GM12873 (cell line): ENCODE results near the gene HSF5.

Experiments
- TF ChIP-seq, protein P1 (sequence below): IDR thresholded peaks from 2 replicates; pipeline ENCODE4 v1.5.1; 2012; ENCODE audit warnings: low read depth, mild to moderate bottlenecking, moderate library complexity, low read length, control low read depth; ENCODE audit not compliant: insufficient read depth; ENCODE audit errors: missing control alignments

Gene HSF5

DNA sequence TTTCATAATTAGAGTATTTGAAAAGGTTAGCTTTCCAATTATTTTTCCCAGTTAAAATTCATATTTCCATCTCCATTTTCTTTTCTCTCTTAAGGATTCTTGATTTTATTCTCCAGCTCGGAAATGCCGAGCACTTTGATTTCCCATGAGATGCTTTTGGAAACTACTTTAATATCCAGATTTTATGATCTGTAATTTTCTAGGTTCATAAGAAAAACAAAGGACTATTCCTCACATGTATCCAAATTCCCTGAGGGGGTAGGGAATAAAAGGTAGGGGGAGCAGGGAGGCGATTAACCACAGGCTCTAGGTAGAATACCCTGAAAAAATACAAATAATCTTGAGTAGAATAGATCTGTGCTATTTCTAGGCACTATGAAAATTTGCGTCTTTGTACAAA is 71.8 kb downstream of the HSF5 start:
- TF ChIP-seq, protein P1, sequence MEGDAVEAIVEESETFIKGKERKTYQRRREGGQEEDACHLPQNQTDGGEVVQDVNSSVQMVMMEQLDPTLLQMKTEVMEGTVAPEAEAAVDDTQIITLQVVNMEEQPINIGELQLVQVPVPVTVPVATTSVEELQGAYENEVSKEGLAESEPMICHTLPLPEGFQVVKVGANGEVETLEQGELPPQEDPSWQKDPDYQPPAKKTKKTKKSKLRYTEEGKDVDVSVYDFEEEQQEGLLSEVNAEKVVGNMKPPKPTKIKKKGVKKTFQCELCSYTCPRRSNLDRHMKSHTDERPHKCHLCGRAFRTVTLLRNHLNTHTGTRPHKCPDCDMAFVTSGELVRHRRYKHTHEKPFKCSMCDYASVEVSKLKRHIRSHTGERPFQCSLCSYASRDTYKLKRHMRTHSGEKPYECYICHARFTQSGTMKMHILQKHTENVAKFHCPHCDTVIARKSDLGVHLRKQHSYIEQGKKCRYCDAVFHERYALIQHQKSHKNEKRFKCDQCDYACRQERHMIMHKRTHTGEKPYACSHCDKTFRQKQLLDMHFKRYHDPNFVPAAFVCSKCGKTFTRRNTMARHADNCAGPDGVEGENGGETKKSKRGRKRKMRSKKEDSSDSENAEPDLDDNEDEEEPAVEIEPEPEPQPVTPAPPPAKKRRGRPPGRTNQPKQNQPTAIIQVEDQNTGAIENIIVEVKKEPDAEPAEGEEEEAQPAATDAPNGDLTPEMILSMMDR: no peak

DNA sequence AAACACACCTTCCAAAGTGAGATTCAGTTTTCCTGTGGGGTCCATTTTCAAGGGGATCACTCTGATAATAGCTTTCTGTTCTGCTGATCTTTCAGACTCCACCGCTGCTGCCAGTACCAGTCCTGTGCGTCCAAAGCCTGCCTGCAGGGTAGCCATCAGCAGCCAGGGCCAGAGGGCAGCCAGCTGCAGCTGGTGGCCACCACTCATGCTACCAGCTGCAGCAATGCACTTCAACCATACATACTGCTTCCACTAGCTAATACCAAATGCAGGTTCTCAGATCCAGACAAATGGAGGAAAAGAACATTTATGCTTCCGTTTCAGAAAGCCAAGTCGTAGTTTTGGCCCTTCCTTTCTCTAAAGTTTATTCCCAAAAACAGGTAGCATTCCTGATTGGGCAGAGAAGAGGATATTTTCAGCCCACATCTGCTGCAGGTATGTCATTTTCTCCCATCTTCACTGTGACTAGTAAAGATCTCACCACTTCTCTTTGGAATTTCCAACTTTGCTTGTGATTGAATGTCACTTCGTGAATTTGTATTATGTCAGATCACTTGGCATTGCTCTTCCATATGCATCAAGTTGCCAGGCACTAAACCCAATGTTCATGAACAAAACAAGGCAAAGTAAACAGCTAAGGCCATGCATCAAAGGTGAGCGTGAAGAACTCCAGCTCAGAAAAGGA is 72.7 kb downstream of the HSF5 start:
- TF ChIP-seq, protein P1: no peak

DNA sequence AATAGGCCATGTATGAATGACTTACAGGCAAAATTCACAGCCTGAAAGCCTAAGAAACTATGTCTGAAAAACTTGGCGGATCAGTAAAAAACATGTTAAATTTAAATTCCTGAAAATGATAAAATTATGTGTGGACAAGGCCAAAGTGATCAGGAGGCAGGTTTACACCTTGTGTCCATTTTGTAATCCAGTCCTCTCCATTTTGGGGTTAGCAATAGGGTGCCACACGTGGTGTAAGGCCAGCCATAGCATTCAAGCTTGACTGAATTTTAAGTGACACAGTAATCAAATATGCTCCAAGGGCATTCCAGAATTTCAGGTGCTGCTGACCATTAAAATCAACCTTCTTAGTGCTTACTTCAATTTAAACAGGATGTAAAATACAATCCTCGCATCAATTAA is 73.6 kb downstream of the HSF5 start:
- TF ChIP-seq, protein P1: no peak

DNA sequence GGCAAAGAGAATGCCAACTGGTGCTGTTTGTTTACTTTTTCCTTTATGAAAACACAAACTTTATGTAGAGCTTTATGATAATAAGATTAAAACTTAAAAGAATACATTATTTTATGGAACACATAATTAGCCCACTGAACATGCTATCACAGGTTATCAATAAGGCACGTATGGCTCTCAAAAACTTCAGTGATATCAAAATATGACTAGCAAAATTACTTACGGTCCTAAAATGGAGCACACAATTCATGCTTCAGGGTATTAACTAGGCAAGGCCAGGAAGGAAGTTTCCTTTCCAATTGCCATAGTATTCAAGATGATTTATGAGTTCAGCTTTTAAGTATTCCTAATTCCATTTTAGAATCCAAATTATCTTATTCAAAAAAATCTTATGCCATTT is 74.5 kb downstream of the HSF5 start:
- TF ChIP-seq, protein P1: no peak

DNA sequence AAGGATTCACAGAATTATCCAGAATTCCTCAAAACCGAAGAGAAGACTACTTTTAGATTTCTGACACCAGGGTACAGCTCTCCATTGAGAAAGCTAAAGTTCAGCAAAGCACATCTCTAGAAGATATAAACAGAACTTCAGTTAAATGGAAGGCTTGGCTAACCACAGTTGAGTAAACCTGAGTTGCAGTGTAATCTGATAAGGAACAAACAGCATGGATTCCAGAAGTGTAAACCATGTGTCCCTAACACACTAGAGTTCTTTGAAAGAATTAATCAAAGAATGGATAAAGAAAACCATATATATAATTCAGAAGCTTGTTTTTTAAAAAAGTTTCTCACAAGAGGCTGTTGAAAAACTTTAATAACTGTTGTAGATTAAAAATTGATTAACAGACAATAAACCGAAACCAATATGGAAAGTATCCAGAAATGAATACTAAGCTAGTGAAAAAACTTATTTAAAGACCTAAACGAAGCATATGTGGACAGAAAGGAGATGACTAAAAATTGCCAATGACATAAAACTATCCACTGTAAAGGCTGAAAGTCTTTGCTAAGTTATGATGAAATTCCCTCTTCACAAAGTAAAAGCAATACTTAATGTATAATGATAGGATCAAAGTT is 75.1 kb downstream of the HSF5 start:
- TF ChIP-seq, protein P1: no peak

DNA sequence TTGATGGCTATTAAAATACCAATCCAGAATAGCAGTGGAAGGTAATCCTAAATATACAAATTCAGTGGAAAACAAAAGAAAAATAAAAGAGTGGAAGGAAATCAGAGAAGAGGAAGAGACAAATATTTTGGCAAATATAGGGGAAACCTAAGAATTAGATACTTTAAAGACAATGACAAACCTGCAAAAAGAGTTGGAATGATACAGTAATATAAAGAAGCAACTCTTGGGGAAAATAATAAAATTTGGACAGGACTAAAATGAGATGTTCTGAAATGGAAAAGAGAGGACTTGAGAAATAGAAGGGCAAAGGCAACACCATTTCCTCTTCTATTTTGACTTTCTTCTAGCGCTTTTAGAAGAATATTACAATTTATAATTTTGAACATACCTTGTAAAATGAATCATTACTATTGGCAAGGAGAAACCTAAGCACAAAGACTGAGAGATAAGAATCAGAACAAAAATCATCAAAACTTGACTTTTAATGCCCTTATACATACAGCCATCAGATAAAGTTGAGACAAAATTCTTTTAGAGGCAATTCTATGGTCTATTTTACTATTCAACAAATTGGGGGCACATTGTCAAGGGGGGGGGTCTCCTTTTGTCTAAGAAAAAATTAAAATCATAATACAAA is 76.0 kb downstream of the HSF5 start:
- TF ChIP-seq, protein P1: no peak

DNA sequence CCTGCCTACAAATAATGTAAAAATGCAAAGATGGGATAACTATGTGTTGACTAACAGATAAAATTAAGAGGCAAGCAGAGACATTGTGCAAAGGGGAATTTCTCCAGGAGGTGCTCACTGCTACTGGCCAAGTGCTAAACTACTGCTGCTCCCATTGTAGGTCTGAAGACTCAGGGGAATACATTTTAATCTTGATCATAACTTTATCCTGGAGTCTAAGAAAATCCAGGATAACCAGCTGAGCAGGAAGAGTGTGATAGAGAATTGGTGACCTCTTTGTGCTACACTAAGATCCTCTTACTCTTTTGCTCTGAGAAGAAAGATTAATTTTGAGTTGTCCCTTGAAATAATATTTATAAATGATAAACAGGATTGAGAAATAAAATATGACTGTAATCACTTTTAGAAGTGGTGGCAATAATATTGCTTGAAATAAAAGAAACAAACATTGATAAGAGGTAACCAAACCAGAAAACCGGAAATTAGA is 76.8 kb downstream of the HSF5 start:
- TF ChIP-seq, protein P1: no peak
